GM23248 (cell line): Measurements from ENCODE around the gene ST3GAL2.

Experiments
- EZH2 ChIP-seq: fragments of 200-600 bp; sonication (generic); IDR thresholded peaks from 2 replicates; pipeline ENCODE4 v1.6.1; 2018; ENCODE audit warnings: antibody characterized with exemption, mild to moderate bottlenecking; ENCODE audit not compliant: insufficient read depth, poor library complexity, severe bottlenecking
- EZH2phosphoT487 ChIP-seq: fragments of 200-600 bp; sonication (generic); IDR thresholded peaks from 2 replicates; pipeline ENCODE4 v1.6.1; 2018; ENCODE audit warnings: antibody characterized with exemption, moderate library complexity, mild to moderate bottlenecking, low read depth; ENCODE audit not compliant: insufficient read depth

- TF ChIP-seq EZH2phosphoT487 (no peak), EZH2 (no peak)
Observed at GRCh38 chr16:70483426-70483825, 44.5 kb upstream of the ST3GAL2 start.
